OCI-LY7 (cell line): ENCODE measurements around the gene DAGLA. TPM values are rescaled to one million over a fixed set of nuclear protein-coding genes. Genes with fewer than 3 reads are reported as not detected.

Source experiments
- BruUV-seq: library from RNA; stranded (reverse); fragments of 400-500 nt; replicated peaks from 2 replicates; lab custom pipeline; 2021; lab: Mats Ljungman, UMichigan
- CTCF ChIA-PET: fragments of 300-600 bp; sonication (Branson Sonifier 250); formaldehyde crosslinking; loops from one replicate; lab custom pipeline; 2022; ENCODE audit warnings: antibody characterized with exemption; ENCODE audit not compliant: unreplicated experiment; lab: Charles Lee
- POLR2A ChIA-PET: fragments of 300-600 bp; sonication (Branson Sonifier 250); formaldehyde crosslinking; loops from one replicate; lab custom pipeline; 2022; ENCODE audit warnings: antibody characterized with exemption; lab: Charles Lee
- DNase-seq: peaks from one replicate; pipeline ENCODE4 v3.0.0-alpha.2; 2015; ENCODE audit warnings: low spot score
- H2AFZ ChIP-seq: fragments of 200-600 bp; sonication (generic), shearing (Covaris generic); 2 replicates; pipeline ENCODE4 v1.6.1; 2014; ENCODE audit warnings: mild to moderate bottlenecking, antibody characterized with exemption, low read length, moderate library complexity
- H3K27ac ChIP-seq: fragments of 200-600 bp; sonication (generic); 2 replicates; pipeline ENCODE4 v1.5.1; 2014; ENCODE audit warnings: mixed run types, low read depth, mild to moderate bottlenecking, moderate library complexity, low read length, inconsistent platforms; ENCODE audit not compliant: poor library complexity, severe bottlenecking
- H3K36me3 ChIP-seq: fragments of 200-600 bp; sonication (generic); 2 replicates; pipeline ENCODE4 v1.6.1; 2014; ENCODE audit warnings: mild to moderate bottlenecking, antibody characterized with exemption, low read length, moderate library complexity, mixed read lengths; ENCODE audit not compliant: insufficient read depth
- H3K4me1 ChIP-seq: fragments of 200-600 bp; sonication (generic); 2 replicates; pipeline ENCODE4 v1.5.1; 2014; ENCODE audit warnings: mild to moderate bottlenecking, low read length; ENCODE audit not compliant: insufficient read depth, poor library complexity, severe bottlenecking
- H3K4me2 ChIP-seq: fragments of 200-600 bp; sonication (generic); 2 replicates; pipeline ENCODE4 v1.6.1; 2014; ENCODE audit warnings: mild to moderate bottlenecking, low read length
- H3K4me3 ChIP-seq: fragments of 200-600 bp; sonication (generic); 2 replicates; pipeline ENCODE4 v1.5.1; 2014; ENCODE audit warnings: mild to moderate bottlenecking, low read depth, low read length; ENCODE audit not compliant: poor library complexity, severe bottlenecking
- H3K79me2 ChIP-seq: fragments of 200-600 bp; sonication (generic); 2 replicates; pipeline ENCODE4 v1.6.1; 2016; ENCODE audit warnings: low read depth, mild to moderate bottlenecking, low read length, moderate library complexity, mixed read lengths; ENCODE audit not compliant: insufficient read depth
- H3K9me2 ChIP-seq: fragments of 200-600 bp; sonication (generic); 2 replicates; pipeline ENCODE4 v1.6.1; 2016; ENCODE audit warnings: mild to moderate bottlenecking, low read length, mixed read lengths; ENCODE audit not compliant: insufficient read depth
- H3K9me3 ChIP-seq: fragments of 200-600 bp; sonication (generic); 2 replicates; pipeline ENCODE4 v1.6.1; 2014; ENCODE audit warnings: mild to moderate bottlenecking, mixed run types, low read length, mixed read lengths
- H4K20me1 ChIP-seq: fragments of 200-600 bp; sonication (generic); 2 replicates; pipeline ENCODE4 v1.6.1; 2014; ENCODE audit warnings: mild to moderate bottlenecking, antibody characterized with exemption, low read length, moderate library complexity, mixed read lengths; ENCODE audit not compliant: insufficient read depth
- EZH2phosphoT487 ChIP-seq: fragments of 200-600 bp; sonication (generic); IDR thresholded peaks from 2 replicates; pipeline ENCODE4 v1.6.1; 2018; ENCODE audit warnings: low read depth, borderline replicate concordance, mild to moderate bottlenecking, mixed run types, antibody characterized with exemption, low read length, moderate library complexity, mixed read lengths
- intact Hi-C: fragments of 100-400 bp; cut with micrococcal nuclease; formaldehyde crosslinking; loops from one replicate; pipeline ENCODE4 v1.10.0; 2022; ENCODE audit not compliant: unreplicated experiment
- total RNA-seq, 2 experiments: library from RNA; depleted of rRNA in 1 of 2; stranded (reverse); fragments of >200 nt in 1 of 2; shearing (Covaris generic) in 1 of 2; gene quantifications; 2 replicates each; pipeline ENCODE4 v1.2.3, GENCODE V29; 2014 to 2022
- TF ChIP-seq, protein P1 (sequence below): fragments of 200-600 bp; sonication (generic); conservative IDR thresholded peaks from 2 replicates; pipeline ENCODE4 v1.5.1; 2014; ENCODE audit warnings: mild to moderate bottlenecking, antibody characterized with exemption, low read length, moderate library complexity, mixed read lengths

The DAGLA gene
- total RNA-seq, 2 experiments from 2014 or later: not detected

DNA sequence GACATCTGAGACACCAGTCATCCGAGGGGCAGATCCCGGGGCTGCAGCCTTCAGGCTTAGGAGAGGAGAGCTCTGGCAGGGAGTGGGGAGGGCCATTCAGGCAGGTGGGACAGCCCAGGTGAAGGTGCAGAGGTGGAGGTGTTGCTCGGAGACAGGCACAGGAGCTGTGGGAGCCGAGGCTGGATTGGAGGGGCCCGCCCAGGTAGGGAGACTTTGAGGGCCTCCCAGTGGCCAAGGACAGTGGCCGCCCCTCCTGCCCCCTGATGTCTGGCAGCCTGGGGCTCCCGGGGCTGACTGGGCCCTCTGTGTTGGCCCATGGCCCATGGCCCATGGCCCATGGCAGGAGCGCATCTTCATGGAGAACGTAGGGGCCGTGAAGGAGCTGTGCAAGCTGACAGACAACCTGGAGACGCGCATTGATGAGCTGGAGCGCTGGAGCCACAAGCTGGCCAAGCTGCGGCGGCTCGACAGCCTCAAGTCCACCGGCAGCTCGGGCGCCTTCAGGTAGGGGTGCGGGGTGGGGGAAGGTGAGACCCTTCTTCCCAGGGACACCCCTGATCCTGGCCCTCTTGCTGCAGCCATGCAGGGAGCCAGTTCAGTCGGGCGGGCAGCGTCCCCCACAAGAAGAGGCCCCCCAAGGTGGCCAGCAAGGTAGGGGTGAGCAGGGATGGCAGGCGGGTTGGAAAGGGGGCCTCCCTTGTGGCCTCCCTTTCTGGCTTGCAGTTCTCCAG lies 98.9 kb downstream of the DAGLA start:
- no peak overlapping the region for H3K27ac ChIP-seq
- DNase-seq: no peak
- no peaks in the 10 kb centered on the region for H3K9me3 ChIP-seq
- no peaks in the 10 kb centered on the region for H3K79me2 ChIP-seq
- no peak overlapping the region for H3K4me2 ChIP-seq
- intact Hi-C loops: no loop called here
- ChIA-PET CTCF (no interaction called here), POLR2A (no interaction called here)
- no peaks in the 10 kb centered on the region for H3K9me2 ChIP-seq
- TF ChIP-seq EZH2phosphoT487: no peak
- TF ChIP-seq, protein P1, sequence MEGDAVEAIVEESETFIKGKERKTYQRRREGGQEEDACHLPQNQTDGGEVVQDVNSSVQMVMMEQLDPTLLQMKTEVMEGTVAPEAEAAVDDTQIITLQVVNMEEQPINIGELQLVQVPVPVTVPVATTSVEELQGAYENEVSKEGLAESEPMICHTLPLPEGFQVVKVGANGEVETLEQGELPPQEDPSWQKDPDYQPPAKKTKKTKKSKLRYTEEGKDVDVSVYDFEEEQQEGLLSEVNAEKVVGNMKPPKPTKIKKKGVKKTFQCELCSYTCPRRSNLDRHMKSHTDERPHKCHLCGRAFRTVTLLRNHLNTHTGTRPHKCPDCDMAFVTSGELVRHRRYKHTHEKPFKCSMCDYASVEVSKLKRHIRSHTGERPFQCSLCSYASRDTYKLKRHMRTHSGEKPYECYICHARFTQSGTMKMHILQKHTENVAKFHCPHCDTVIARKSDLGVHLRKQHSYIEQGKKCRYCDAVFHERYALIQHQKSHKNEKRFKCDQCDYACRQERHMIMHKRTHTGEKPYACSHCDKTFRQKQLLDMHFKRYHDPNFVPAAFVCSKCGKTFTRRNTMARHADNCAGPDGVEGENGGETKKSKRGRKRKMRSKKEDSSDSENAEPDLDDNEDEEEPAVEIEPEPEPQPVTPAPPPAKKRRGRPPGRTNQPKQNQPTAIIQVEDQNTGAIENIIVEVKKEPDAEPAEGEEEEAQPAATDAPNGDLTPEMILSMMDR: no peak
- H3K36me3 ChIP-seq: no peaks in the 10 kb centered on the region
- H2AFZ ChIP-seq: no peak overlapping the region
- BruUV-seq: no TSS peak
- no peaks in the 10 kb centered on the region for H3K4me1 ChIP-seq
- no peaks in the 10 kb centered on the region for H4K20me1 ChIP-seq
- H3K4me3 ChIP-seq: no peak overlapping the region

DNA sequence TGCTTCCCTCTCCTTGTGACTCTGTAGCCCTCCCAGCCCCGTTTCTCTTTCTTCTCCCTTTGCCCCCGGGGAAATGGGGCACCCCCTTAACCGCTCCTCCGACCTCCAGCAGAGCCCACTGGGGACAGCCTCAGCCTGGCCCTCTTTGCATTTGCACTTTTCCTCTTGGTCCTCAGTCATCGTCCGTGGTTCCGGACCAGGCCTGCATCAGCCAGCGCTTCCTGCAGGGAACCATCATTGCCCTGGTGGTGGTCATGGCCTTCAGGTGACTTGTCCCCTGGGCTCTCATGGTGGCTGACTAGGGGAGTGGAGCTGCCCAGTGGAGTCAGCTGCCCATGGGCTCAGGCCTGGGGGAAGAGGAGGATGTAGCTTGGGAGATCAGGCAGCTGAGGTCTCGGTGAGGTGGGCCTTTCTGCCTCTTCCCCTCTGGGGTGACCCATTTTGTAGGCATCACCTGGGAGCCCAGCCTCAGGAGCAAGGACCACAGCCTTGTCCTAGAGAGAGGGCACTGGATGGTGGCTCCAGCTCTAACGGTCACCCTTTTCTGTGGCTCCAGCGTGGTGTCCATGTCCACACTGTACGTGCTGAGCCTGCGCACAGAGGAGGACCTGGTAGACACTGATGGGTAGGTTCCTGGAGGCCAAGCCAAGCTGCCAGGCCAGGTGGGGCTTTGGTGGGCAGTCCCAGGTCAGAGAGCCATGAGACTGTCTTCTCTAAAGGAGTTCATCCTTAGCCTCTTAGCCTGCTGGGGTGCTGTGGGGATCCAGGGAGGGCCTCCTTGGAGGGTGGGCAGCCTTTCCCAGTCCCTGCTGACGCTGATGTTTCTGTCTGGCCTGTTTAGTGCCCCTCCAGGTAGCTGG lies 99.7 kb downstream of the DAGLA start:
- no peaks in the 10 kb centered on the region for H3K79me2 ChIP-seq
- intact Hi-C loops: no loop called here
- H2AFZ ChIP-seq: no peak overlapping the region
- ChIA-PET CTCF (no interaction called here), POLR2A (no interaction called here)
- H3K9me3 ChIP-seq: no peaks in the 10 kb centered on the region
- no peaks in the 10 kb centered on the region for H3K36me3 ChIP-seq
- no peak overlapping the region for H3K4me3 ChIP-seq
- TF ChIP-seq, protein P1: no peak
- no peak for TF ChIP-seq EZH2phosphoT487
- H3K27ac ChIP-seq: no peak overlapping the region
- no peaks in the 10 kb centered on the region for H3K4me1 ChIP-seq
- H3K9me2 ChIP-seq: no peaks in the 10 kb centered on the region
- no peak overlapping the region for H3K4me2 ChIP-seq
- no TSS peak for BruUV-seq
- H4K20me1 ChIP-seq: no peaks in the 10 kb centered on the region
- no peak for DNase-seq
